Raji (cell line): ENCODE data around the gene UBE3B.

Source experiments
- POLR2A ChIP-seq: IDR thresholded peaks from 2 replicates; pipeline ENCODE4 v1.6.1; 2011; ENCODE audit warnings: low read depth, low read length, control low read depth; ENCODE audit not compliant: insufficient read depth

The UBE3B gene, protein sequence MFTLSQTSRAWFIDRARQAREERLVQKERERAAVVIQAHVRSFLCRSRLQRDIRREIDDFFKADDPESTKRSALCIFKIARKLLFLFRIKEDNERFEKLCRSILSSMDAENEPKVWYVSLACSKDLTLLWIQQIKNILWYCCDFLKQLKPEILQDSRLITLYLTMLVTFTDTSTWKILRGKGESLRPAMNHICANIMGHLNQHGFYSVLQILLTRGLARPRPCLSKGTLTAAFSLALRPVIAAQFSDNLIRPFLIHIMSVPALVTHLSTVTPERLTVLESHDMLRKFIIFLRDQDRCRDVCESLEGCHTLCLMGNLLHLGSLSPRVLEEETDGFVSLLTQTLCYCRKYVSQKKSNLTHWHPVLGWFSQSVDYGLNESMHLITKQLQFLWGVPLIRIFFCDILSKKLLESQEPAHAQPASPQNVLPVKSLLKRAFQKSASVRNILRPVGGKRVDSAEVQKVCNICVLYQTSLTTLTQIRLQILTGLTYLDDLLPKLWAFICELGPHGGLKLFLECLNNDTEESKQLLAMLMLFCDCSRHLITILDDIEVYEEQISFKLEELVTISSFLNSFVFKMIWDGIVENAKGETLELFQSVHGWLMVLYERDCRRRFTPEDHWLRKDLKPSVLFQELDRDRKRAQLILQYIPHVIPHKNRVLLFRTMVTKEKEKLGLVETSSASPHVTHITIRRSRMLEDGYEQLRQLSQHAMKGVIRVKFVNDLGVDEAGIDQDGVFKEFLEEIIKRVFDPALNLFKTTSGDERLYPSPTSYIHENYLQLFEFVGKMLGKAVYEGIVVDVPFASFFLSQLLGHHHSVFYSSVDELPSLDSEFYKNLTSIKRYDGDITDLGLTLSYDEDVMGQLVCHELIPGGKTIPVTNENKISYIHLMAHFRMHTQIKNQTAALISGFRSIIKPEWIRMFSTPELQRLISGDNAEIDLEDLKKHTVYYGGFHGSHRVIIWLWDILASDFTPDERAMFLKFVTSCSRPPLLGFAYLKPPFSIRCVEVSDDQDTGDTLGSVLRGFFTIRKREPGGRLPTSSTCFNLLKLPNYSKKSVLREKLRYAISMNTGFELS

DNA sequence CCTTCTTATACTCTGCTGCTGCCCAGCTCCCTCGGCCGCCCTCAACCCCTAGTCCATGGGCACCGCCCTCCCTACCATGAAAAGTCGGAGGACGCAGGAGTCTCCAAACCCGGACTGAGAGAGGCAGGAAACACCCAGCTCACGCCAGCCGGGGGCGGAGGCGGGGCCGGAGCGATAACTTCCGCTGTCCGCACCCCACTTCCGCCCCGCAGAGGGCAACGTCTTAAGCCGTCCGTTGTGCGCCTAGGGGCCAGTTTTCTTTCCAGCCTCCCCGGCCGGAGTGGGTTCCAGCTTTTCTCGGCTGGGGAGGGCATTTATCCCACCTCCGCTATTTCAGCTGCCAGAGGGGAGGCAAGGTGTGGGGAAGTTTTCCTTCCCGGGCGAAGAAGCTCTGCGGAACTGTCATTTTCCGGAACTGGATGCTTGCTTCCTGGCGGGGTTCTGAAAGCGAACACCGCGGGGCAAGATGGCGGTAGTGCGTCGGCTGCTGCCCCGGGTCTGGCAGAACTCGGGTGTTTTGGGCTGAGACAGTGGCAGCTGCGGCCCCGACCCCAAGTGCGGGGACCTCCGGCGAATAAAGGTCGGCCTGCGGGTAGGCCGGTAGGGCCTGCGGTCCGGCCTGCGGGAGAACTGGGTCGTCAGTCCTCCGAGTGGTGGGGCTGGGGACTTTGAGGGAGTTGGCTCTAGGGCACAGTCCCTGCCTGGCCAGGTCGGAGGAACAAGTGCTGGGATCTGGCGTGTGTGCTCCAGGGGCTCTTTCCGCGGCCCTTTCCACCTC is at the start of gene UBE3B, which contains the start of gene KCTD10:
TSS of gene UBE3B (plus strand) at position 450 of the 778 bp plus-strand sequence. CDS start 5,918 bp downstream, outside the sequence.
TSS of gene KCTD10 (minus strand) at position 116 of the 778 bp plus-strand sequence. CDS start at position 78, 38 bp downstream.
- TF ChIP-seq POLR2A = peak; percentile 69

DNA sequence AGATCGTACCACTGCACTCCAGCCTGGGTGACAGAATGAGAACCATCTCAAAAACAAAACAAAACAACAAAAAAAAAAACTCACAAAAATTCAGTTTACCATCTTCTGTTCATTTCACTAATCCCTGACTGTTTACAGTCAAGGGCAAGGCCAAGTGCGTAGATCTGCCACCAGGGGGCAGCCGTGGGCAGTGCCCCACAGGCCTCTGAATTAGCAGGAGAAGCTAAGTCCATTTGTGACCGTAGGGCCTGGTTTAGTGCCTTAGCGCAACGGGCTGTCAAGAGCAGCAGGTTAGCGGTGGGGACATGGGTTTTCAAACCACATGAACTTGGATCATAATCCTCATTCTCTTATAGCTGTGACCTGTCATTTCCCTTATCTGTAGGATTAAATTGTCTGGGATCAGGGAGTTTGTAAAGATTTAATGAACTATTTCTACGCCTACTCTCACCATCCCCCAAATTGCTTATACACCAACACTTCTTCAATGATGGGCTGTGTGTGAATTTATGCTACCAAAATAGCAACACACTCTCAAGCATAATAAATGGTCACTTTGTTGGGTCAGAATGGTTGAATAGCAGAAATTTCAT is 49.3 kb upstream of the UBE3B start:
- no peak for TF ChIP-seq POLR2A

DNA sequence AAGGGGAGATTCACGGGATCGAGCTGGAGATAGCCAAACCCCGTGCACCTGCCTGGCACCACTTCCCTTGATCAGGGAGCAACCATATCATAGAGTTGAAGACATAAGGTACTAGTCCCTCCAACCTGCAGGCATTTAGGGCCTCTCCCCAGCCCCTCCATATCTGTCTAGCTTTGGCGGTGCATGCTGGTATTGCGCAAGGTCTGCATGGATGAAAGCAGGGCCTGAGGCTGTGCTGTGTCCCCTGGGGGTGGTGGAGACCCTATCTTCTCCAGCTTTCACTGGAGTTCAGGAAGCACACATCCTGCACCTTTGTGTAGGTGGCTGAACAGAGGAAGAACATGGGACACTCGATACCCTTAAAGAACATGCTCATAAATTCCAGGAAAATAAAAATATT is 47.2 kb upstream of the UBE3B start:
- TF ChIP-seq POLR2A = no peak

DNA sequence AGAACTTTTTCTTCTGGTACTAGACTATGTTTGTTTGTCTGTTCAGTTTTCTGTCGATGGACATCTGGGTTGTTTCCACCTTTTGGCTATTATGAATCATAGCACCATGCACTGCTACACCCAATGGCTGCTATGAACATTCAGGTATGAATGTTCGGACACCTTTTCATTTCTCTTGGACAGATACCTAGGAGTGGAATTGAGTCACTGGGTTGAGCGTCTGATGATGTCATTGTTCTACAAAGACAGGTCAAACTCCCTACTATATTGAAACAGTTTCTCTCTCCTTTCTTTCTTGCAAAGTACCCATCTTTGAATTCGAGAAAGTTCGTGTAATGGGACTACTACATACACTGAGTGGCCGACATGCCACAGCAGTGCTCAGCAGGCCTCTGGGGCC is 45.0 kb upstream of the UBE3B start:
- no peak for TF ChIP-seq POLR2A

DNA sequence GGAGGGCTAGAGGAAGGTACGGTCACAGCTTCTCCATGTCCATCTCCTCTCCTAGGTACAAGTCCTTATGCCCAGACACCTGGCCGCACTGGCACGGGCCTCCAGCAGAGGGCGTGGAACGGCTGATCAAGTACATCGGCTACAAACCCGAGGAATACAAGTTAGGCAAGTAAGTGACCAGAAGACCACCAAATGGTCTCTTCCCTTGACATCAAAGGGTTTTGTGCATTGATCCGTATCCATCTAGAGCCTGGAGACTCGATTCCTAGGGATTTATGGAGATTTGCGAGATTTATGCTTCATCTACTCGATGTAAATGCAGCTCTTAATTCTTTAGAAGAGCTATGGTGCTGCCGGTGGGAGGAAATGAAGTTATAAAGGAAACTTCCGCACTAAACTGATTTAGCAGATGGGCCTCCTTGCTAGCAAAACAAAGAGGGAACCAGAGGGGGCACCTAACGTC is 44.6 kb upstream of the UBE3B start:
- TF ChIP-seq POLR2A = no peak

DNA sequence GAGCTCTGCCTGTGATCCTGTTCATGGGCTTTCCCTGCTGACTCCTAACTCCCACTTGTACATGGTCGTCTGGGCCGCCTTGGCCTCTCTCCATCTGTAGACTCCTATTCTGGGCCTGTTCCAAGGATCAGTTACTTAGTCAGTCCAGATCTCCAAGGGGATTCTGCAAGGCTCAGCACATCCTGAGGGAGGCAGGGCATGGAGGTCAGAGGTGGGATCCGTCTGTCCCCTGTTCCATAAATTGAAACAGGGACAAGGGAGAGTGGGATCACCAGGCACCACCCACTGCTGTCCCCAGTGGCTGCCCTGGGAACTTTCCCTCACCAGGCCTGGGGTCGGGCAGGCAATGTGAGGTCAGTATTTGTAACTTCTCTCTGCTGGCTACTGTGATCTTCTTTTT is 43.8 kb upstream of the UBE3B start:
- no peak for TF ChIP-seq POLR2A

DNA sequence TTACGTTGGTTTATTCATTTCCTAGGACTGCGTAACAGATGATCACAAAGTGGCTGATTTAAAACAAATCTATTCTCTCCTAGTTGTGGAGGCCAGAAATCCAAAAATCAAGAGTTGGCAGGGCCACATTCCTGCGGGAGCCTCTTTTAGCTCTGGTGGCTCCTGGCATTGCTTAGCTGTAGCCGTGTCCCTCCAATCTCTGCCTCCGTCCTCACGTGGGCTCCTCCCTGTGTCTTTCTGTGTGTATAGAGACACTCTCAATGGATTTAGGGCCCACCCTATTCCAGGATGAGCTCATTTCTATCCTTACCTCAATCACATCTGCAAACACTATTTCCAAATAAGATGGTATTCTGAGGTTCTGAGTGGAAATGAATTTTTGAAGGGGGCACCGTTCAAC is 42.9 kb upstream of the UBE3B start:
- TF ChIP-seq POLR2A = no peak

DNA sequence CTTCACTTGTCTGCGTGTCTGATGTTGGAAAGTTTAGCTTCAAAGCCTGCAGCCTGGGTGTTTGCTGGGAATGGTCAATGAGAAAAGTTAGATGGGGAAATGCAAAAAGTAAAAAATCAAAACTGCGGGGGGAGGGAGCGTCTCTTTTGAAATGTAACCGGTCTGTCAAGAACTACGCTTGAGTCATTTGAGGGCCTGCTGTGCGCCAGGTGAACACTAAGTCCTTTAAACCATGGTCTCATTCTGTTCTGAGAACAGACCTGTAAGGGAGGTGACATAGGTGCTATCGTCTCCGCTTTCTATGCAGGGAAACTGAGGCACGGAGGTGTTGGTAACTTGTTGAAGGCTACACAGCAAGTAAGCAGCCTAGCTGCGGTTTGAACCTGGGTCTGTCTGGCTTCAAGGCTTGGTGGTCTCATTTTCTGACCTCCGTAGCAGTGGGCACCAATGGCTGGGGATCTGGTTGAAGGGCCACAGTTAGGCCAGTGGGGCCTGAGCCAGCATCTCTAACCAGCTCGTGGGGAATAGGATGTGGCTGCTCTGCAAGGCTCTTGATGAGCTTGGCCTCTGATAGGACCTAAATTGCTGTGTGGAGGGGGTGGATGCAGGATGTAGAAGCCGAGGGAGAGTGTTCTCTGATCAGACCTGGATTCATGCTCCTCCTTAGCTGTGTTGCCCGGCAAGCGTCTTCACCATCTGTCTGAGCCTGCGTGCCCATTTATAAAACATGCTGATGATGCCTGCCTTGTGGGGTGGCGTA is 41.8 kb upstream of the UBE3B start:
- TF ChIP-seq POLR2A = no peak

DNA sequence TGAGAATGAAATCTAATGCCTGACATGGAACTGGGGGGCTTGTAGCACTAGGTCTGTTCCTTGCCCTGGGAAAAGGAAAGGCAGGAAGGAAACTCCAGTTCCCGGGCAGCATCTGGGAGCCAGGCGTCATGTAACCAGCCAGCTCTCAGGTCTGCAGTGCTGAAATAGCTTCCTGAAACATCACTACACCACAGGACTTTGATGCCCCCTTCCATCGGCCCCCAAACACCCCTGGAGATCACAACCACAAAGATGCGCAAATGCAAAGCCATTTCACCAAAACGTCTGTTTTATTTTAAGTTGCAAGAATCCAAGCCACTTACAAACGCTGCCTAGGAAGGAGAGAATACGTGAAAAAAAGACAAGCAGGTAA is 41.3 kb upstream of the UBE3B start:
- no peak for TF ChIP-seq POLR2A

DNA sequence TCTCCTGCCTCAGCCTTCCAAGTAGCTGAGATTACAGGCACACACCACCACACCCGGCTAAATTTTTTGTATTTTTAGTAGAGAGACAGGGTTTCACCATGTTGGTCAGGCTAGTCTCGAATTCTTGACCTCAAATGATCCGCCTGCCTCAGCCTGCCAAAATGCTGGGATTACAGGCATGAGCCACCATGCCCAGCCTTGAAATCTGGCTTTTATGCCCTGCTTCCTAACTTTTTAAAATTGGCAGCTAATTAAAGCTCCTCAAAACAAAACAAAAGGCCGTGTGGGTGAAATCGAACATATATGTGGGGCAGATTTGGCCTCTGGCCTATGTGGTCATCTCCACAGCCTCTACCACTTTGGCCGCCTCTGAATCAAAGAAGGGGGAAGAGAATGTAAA is 38.3 kb upstream of the UBE3B start:
- TF ChIP-seq POLR2A = no peak

DNA sequence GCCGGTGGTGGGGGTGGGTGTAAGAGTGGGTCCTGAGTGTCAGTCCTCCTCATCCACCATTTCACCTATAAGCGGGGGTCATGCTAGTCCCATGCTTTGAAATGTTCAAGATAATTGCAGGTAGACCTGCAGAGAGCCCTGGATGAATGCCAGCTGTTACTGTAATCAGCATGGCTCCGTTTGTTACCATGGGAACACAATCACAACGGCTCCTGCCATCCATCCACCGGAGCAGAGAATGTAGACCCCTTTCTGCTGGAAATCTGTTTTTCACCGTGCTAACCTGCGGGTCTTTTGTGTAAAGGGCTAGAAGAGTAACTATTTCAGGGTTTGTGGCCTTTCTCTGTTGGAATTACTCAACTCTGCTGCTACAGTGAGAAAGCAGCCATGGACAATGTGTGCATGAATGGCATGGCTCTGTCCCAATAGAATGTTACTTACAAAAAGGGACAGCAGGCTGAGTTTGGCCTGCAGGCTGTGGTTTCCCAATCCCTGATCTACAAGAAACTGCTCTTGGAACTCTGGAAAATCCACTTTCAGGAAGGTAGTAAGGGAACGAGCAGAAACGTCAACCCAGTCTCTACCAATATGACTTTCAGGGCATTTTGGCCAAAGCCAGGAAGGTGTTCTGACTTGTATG is 36.5 kb upstream of the UBE3B start:
- TF ChIP-seq POLR2A = no peak

DNA sequence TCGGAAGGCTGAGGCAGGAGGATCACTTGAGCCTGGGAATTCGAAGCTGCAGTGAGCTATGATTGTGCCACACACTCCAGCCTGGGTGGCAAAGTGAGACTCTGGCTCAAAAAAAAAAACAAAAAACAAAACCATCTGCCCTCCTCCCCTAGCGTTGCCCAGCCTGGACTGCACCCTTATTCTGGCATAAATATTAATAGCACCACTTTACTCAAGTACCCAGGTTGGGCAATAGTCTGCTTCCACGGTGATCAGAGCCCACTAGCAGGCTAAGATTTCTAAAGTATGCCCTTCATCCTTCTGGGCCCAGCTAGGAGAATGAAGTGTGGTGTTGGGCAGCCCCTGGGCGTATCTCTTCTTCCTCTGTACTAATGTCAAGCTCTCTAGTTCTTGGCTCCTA is 33.6 kb upstream of the UBE3B start:
- TF ChIP-seq POLR2A = no peak

DNA sequence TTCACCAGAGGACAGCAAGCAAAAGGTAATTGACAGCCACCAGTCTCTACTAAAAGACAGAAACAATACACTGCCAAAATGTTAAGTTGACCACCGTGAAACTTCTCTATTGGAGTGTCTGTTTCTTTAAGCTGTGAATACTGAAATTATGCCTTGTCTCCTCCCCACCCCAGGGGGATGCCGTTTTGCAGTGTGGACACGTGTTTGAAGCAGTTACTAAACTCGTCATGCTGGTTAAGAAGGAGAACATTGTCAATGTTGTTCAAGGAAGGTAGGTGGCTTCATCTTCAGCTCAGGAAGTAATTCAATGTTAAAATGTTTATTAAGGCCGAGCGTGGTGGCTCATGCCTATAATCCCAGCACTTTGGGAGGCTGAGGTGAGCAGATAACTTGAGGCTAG is 33.2 kb upstream of the UBE3B start:
- TF ChIP-seq POLR2A = no peak

DNA sequence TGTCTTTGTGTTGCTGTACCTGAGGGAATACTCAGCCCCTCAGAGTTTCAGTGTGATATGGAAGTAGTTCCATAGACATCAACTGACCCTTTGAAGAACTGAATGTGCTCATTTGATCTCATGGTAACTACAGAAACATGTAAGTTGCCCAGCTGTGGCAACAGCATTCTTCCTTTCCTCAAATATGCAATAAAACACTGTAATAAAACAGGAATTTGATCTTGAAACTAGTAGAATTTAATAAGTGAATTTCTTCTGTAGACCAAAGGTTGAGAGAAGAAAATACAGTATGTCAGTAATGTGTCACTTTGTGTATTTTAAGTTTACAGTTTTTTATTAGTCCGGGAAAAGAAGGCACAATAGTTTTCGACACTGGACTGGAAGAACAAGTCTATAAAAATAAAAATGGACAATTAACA is 32.2 kb upstream of the UBE3B start:
- no peak for TF ChIP-seq POLR2A

DNA sequence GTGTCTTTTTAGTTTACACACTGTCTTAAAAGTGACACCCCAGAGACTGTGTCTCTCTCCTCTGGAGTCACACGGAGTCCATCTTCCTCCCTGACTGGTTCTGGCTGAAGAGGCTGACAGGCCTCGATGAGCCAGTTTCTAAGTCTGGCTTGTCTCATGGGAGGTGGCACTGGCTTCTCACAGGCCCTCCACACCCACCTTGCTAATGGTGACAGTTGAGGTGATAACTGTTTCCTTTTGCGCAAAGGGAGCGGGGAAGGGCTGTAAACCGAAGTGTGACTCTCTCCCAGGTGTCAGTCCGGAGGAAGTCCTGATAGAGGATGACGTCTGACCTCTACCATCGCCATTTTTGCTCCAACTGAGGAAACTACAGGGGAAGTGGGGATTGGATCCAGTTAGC is 30.6 kb upstream of the UBE3B start:
- TF ChIP-seq POLR2A = no peak
